ENCODE measurements around the gene CDK19.

DNA sequence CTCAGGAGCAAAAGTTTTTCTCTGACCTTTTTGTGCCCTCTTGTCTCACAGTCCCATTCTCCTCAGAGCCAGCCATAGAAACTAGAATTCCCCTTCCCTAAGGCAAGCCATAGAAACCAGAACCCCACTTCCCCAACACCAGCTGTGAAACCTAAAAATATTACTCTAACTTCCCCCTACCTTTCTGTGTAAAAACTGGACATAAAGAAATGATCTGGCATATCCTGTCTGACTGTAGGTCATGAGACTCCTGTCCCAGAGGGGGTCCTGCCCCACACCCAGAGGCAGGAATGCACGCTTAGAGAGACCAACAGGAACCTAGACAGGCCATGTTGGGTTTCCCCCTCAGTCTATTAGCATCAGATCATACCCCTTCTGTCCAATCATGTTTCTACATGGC, 198.2 kb downstream of the CDK19 start:
- TF ChIP-seq, protein P1, sequence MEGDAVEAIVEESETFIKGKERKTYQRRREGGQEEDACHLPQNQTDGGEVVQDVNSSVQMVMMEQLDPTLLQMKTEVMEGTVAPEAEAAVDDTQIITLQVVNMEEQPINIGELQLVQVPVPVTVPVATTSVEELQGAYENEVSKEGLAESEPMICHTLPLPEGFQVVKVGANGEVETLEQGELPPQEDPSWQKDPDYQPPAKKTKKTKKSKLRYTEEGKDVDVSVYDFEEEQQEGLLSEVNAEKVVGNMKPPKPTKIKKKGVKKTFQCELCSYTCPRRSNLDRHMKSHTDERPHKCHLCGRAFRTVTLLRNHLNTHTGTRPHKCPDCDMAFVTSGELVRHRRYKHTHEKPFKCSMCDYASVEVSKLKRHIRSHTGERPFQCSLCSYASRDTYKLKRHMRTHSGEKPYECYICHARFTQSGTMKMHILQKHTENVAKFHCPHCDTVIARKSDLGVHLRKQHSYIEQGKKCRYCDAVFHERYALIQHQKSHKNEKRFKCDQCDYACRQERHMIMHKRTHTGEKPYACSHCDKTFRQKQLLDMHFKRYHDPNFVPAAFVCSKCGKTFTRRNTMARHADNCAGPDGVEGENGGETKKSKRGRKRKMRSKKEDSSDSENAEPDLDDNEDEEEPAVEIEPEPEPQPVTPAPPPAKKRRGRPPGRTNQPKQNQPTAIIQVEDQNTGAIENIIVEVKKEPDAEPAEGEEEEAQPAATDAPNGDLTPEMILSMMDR (IDR thresholded peaks at IDR 0.05): no peak
- TF ChIP-seq GABPA (IDR thresholded peaks at IDR 0.05; ENCODE audit: low read depth) (no peak), RXRA (IDR thresholded peaks at IDR 0.05; ENCODE audit: borderline replicate concordance, low read depth) (no peak), SMC3 (IDR thresholded peaks at IDR 0.05; ENCODE audit: low read depth, low read length) (no peak), RAD21 (IDR thresholded peaks at IDR 0.05; ENCODE audit: low read length) (no peak), POLR2AphosphoS5 (IDR thresholded peaks at IDR 0.05; ENCODE audit: low read depth, low read length) (no peak)
- TF ChIP-seq, protein P2, sequence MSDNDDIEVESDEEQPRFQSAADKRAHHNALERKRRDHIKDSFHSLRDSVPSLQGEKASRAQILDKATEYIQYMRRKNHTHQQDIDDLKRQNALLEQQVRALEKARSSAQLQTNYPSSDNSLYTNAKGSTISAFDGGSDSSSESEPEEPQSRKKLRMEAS (IDR thresholded peaks at IDR 0.05; ENCODE audit: low read depth): no peak
- TF ChIP-seq, protein P3, sequence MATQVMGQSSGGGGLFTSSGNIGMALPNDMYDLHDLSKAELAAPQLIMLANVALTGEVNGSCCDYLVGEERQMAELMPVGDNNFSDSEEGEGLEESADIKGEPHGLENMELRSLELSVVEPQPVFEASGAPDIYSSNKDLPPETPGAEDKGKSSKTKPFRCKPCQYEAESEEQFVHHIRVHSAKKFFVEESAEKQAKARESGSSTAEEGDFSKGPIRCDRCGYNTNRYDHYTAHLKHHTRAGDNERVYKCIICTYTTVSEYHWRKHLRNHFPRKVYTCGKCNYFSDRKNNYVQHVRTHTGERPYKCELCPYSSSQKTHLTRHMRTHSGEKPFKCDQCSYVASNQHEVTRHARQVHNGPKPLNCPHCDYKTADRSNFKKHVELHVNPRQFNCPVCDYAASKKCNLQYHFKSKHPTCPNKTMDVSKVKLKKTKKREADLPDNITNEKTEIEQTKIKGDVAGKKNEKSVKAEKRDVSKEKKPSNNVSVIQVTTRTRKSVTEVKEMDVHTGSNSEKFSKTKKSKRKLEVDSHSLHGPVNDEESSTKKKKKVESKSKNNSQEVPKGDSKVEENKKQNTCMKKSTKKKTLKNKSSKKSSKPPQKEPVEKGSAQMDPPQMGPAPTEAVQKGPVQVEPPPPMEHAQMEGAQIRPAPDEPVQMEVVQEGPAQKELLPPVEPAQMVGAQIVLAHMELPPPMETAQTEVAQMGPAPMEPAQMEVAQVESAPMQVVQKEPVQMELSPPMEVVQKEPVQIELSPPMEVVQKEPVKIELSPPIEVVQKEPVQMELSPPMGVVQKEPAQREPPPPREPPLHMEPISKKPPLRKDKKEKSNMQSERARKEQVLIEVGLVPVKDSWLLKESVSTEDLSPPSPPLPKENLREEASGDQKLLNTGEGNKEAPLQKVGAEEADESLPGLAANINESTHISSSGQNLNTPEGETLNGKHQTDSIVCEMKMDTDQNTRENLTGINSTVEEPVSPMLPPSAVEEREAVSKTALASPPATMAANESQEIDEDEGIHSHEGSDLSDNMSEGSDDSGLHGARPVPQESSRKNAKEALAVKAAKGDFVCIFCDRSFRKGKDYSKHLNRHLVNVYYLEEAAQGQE (IDR thresholded peaks at IDR 0.05; ENCODE audit: low read depth, low read length): no peak

All from SK-N-SH (cell line).